ENCODE measurements around the gene STEAP1B. TPM values are rescaled to one million over a fixed set of nuclear protein-coding genes. Genes with fewer than 3 reads are reported as not detected.
"Not testable (repeated sequence)": the region's sequence is repeated elsewhere in the genome, so short reads cannot be mapped to it uniquely, and the experiment has no call there.

STEAP1B gene
- total RNA-seq, 1 donor = 38.6 TPM

GRCh38 chr7:22443370-22444180 lies 56.4 kb downstream of the STEAP1B start:
- no peak for DNase-seq (ENCODE audit: low read depth)
- TF ChIP-seq CTCF (IDR thresholded peaks at IDR 0.05; ENCODE audit: insufficient read depth, low read length) = no peak
- H3K4me3 ChIP-seq (ENCODE audit: low read depth, low read length) = no peak overlapping the region

GRCh38 chr7:22442882-22443369 lies 57.1 kb downstream of the STEAP1B start:
- TF ChIP-seq CTCF (IDR thresholded peaks at IDR 0.05; ENCODE audit: insufficient read depth, low read length) = no peak

GRCh38 chr7:22442187-22442881 lies 57.7 kb downstream of the STEAP1B start:
- H3K4me3 ChIP-seq (ENCODE audit: low read depth, low read length) = no peak overlapping the region
- DNase-seq (ENCODE audit: low read depth) = no peak
- no peak for TF ChIP-seq CTCF (IDR thresholded peaks at IDR 0.05; ENCODE audit: insufficient read depth, low read length)

More at GRCh38 chr7:22442882-22443369, 57.1 kb downstream of the STEAP1B start:
- DNase-seq (ENCODE audit: low read depth) = no peak
- no peak overlapping the region for H3K4me3 ChIP-seq (ENCODE audit: low read depth, low read length)

DNA sequence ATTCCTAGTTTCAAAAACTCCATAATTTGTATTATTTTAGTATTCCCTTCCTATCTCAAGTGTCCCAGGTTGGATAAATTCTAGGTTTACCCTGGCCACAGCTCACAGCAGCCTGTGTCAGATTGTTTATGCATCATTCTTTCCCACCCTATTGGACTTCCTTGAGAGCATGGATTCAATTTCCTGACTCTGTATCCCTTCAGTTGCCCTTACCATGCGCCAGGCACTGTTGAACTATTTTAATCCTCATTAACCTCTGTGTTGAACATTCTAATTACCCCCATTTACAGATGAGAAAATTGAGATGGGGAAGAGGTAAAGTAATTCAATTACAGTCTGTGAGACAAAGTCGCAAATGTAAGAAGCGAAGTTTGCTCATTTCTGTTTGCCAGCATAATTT lies 58.8 kb downstream of the STEAP1B start:
- no peak for DNase-seq (ENCODE audit: low read depth)
- no peak for TF ChIP-seq CTCF (IDR thresholded peaks at IDR 0.05; ENCODE audit: insufficient read depth, low read length)
- H3K4me3 ChIP-seq (ENCODE audit: low read depth, low read length) = no peak overlapping the region

GRCh38 chr7:22438994-22439393 lies 61.0 kb downstream of the STEAP1B start:
- no peak overlapping the region for H3K4me3 ChIP-seq (ENCODE audit: low read depth, low read length)
- no peak for DNase-seq (ENCODE audit: low read depth)
- no peak for TF ChIP-seq CTCF (IDR thresholded peaks at IDR 0.05; ENCODE audit: insufficient read depth, low read length)

GRCh38 chr7:22436552-22436951 lies 63.4 kb downstream of the STEAP1B start:
- not testable (repeated sequence) for DNase-seq (ENCODE audit: low read depth); H3K4me3 ChIP-seq (ENCODE audit: low read depth, low read length)

- H3K4me3 ChIP-seq (ENCODE audit: low read depth, low read length) = no peak overlapping the region
- TF ChIP-seq CTCF (IDR thresholded peaks at IDR 0.05; ENCODE audit: insufficient read depth, low read length) = no peak
- DNase-seq (ENCODE audit: low read depth) = no peak
Observed at GRCh38 chr7:22435720-22436119, 64.3 kb downstream of the STEAP1B start.
